Hematopoietic multipotent progenitor cell treated with erythropoietin and hydrocortisone succinate and interleukin-3 and kit ligand, for 6 days (in vitro differentiated cells): Measurements from ENCODE around the gene NXN.
"Not testable (repeated sequence)": the region's sequence is repeated elsewhere in the genome, so short reads cannot be mapped to it uniquely, and the experiment has no call there.

Source experiments
- DNase-seq: peaks from one replicate; pipeline ENCODE4 v3.0.0-alpha.2; 2015

The NXN gene

GRCh38 chr17:855569-855968 lies 124.0 kb downstream of the NXN start:
- no peak for DNase-seq

- DNase-seq: not testable (repeated sequence)
Observed at GRCh38 chr17:852850-853249, 126.7 kb downstream of the NXN start.

GRCh38 chr17:852349-852748 lies 127.2 kb downstream of the NXN start:
- DNase-seq: no peak

- no peak for DNase-seq
Observed at GRCh38 chr17:851924-852323, 127.7 kb downstream of the NXN start.

GRCh38 chr17:850851-851763 lies 128.5 kb downstream of the NXN start:
- DNase-seq: no peak

GRCh38 chr17:850086-850850 lies 129.3 kb downstream of the NXN start:
- DNase-seq: no peak

GRCh38 chr17:848402-848801 lies 131.2 kb downstream of the NXN start:
- DNase-seq: no peak

GRCh38 chr17:846901-847843 lies 132.4 kb downstream of the NXN start:
- DNase-seq: no peak

- DNase-seq: no peak
Observed at GRCh38 chr17:841313-841712, 138.3 kb downstream of the NXN start.

GRCh38 chr17:838486-838885 lies 141.1 kb downstream of the NXN start:
- no peak for DNase-seq

GRCh38 chr17:836151-836550 lies 143.4 kb downstream of the NXN start:
- no peak for DNase-seq

GRCh38 chr17:835721-836120 lies 143.9 kb downstream of the NXN start:
- DNase-seq: not testable (repeated sequence)

GRCh38 chr17:835263-835662 lies 144.3 kb downstream of the NXN start:
- DNase-seq: no peak

- no peak for DNase-seq
Observed at GRCh38 chr17:834136-834535, 145.4 kb downstream of the NXN start.

GRCh38 chr17:830950-831349 lies 148.6 kb downstream of the NXN start:
- DNase-seq: no peak

GRCh38 chr17:830381-830780 lies 149.2 kb downstream of the NXN start:
- no peak for DNase-seq

GRCh38 chr17:829614-830013 lies 150.0 kb downstream of the NXN start:
- not testable (repeated sequence) for DNase-seq

- DNase-seq: no peak
Observed at GRCh38 chr17:828761-829160, 150.8 kb downstream of the NXN start.

- no peak for DNase-seq
Observed at GRCh38 chr17:826778-827177, 152.8 kb downstream of the NXN start.

GRCh38 chr17:825216-825615 lies 154.4 kb downstream of the NXN start:
- DNase-seq: no peak

GRCh38 chr17:824378-824777 lies 155.2 kb downstream of the NXN start:
- no peak for DNase-seq

GRCh38 chr17:823501-823902 lies 156.1 kb downstream of the NXN start:
- no peak for DNase-seq

- DNase-seq: no peak
Observed at GRCh38 chr17:819251-819650, 160.3 kb downstream of the NXN start.
